ENCODE results near the gene ITGAX.

ITGAX gene

DNA sequence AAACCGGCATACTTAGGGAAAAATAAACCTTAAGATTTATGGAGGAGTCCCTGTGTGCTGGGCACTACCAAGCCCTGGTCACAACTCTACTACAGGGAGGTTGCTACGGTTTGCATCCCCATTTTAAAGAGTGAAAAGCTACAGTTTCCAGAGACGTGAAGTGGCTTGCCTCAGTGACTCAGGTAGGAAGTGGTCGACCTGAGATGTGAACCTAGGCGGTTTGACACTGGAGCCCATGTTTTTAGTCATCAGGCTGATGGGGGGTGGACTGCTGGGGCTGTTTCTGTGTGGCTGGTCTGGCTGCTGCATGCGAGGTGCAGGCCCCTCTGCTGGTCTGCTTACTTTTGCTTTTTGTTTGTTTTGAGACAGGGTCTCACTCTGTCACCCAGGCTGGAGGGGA, 66.6 kb downstream of the ITGAX start:
- H3K4me3 ChIP-seq (ENCODE audit: low read depth, low read length) = no peak overlapping the region
- TF ChIP-seq, protein P1, sequence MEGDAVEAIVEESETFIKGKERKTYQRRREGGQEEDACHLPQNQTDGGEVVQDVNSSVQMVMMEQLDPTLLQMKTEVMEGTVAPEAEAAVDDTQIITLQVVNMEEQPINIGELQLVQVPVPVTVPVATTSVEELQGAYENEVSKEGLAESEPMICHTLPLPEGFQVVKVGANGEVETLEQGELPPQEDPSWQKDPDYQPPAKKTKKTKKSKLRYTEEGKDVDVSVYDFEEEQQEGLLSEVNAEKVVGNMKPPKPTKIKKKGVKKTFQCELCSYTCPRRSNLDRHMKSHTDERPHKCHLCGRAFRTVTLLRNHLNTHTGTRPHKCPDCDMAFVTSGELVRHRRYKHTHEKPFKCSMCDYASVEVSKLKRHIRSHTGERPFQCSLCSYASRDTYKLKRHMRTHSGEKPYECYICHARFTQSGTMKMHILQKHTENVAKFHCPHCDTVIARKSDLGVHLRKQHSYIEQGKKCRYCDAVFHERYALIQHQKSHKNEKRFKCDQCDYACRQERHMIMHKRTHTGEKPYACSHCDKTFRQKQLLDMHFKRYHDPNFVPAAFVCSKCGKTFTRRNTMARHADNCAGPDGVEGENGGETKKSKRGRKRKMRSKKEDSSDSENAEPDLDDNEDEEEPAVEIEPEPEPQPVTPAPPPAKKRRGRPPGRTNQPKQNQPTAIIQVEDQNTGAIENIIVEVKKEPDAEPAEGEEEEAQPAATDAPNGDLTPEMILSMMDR (IDR thresholded peaks at IDR 0.05; ENCODE audit: low read depth, low read length) = no peak
- in situ Hi-C loops (cut with HindIII; ENCODE audit: low sequenced_read_pairs) = no loop called here
- DNase-seq (ENCODE audit: low read depth, low spot score) = no peak

DNA sequence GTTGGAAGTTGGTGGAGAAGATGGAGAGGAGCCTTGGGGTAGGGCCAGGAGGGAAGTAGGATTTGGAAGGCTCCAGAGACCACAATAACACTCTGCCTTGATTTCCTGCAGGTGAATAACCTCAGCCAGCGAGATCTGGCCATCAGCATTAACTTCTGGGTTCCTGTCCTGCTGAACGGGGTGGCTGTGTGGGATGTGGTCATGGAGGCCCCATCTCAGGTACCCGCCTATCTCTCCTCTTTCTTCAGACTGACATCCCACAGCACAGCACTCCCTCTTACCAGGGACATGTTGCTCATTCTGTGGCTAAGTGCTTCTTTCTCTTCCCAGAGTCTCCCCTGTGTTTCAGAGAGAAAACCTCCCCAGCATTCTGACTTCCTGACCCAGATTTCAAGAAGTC, 68.3 kb downstream of the ITGAX start:
- DNase-seq (ENCODE audit: low read depth, low spot score) = no peak
- in situ Hi-C loops (cut with HindIII; ENCODE audit: low sequenced_read_pairs) = no loop called here
- H3K4me3 ChIP-seq (ENCODE audit: low read depth, low read length) = no peak overlapping the region
- TF ChIP-seq, protein P1 (IDR thresholded peaks at IDR 0.05; ENCODE audit: low read depth, low read length) = no peak

DNA sequence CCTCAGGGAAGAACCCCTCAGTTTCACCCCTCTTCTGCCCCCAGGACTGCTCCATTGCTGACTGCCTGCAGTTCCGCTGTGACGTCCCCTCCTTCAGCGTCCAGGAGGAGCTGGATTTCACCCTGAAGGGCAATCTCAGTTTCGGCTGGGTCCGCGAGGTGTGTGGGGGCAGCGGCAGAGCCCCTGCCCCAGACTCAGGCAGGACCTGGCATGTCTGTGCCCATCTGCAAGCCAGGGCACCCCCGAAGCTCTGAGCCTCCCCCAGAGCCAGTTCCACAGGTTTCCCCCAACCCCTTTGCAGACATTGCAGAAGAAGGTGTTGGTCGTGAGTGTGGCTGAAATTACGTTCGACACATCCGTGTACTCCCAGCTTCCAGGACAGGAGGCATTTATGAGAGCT, 68.8 kb downstream of the ITGAX start:
- H3K4me3 ChIP-seq (ENCODE audit: low read depth, low read length) = no peak overlapping the region
- DNase-seq (ENCODE audit: low read depth, low spot score) = no peak
- TF ChIP-seq, protein P1 (IDR thresholded peaks at IDR 0.05; ENCODE audit: low read depth, low read length) = no peak
- in situ Hi-C loops (cut with HindIII; ENCODE audit: low sequenced_read_pairs) = no loop called here

DNA sequence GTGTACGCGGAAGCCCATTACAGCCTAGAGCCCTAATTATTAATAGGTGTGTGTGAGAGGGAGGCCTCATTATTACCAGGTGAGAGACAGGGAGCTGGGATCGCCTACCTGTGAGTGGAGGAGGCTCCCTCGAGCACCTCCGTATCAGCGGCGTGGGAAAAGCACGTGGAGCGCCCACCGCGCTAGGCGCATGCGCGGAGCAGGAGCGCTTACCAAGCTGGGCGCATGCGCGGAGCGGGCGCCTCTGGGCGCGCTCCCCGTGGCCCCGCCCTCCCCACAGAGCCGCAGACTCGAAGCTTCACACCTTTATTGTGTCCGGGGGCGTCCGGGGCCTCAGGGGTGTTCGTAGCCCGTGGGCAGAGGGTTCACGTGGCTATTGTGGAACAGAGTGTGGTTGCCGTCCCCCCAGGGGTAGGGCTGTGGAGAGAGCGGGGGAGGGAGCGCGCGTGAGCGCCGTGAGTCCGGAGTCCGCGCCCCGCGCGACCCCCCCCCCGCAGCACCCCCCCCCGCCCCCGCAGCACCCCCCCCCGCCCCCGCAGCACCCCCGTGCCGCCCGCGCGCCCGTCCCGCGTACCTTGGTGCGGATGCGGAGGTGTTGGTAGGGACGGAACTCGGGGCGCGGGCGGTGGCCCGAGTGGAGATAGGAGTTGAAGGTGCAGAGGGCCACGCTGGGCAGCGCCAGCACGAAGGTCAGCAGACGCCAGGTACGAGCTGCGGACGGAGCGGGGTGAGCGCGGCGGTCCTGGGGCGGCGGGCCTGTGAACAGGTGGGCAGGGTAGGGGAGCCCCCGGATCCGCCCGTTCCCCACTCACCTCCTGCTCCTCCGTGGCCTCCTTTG, 72.7 kb downstream of the ITGAX start:
- in situ Hi-C loops (cut with HindIII; ENCODE audit: low sequenced_read_pairs) = no loop called here
- TF ChIP-seq, protein P1 (IDR thresholded peaks at IDR 0.05; ENCODE audit: low read depth, low read length) = no peak
- DNase-seq (ENCODE audit: low read depth, low spot score) = no peak
- no peak overlapping the region for H3K4me3 ChIP-seq (ENCODE audit: low read depth, low read length)

DNA sequence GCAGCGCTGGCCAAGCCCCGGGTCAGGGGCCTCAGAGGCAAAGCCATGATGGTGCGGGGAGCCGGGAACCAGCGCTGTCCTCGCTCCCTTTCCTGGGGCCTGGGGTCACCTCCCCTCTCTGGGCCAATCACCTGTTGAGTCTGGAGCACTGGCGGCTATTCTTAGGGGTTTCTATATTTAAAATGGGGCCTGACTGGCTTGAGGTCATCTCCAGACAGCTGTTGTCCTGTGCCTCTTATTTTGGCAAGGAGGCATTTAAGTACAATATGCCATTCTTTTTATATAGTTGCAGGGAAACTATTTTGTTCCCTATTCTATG, 73.3 kb downstream of the ITGAX start, which contains the start of gene COX6A2:
Gene COX6A2 (minus strand): TSS at position 82 of the 319 bp plus-strand sequence. CDS start 35 bp downstream, at position 47.
- TF ChIP-seq, protein P1 (IDR thresholded peaks at IDR 0.05; ENCODE audit: low read depth, low read length) = no peak
- in situ Hi-C loops (cut with HindIII; ENCODE audit: low sequenced_read_pairs) = no loop called here
- no peak within 1 kb of the TSS for H3K4me3 ChIP-seq (ENCODE audit: low read depth, low read length)
- DNase-seq (ENCODE audit: low read depth, low spot score) = no peak

DNA sequence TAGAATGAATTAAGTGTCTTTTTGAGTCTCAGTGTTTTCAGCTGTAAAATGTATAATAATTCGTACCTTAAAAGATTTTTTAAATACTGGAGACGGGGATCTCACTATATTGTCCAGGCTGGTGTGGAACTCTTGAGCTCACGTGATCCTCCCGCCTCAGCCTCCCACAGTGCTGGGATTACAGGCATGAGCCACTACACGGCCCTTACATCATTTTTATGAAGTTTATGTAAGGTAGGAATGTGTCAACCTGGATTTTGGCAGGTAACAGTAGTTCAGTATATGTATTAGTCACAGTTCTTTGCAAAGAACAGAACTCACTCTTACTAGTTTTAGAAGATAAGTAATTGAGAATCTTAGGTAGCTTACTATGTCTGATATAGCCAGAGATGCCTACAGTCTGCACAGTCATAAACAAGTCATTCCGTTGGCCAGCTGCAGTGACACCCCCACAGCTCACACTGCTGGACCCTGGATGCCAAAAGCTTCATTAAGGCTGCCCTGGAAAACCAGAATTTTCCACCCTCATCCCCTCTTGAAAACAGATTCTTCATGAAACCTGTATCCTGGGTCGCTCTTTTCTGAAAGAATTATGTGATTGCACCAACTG, 73.8 kb downstream of the ITGAX start:
- DNase-seq (ENCODE audit: low read depth, low spot score) = no peak
- TF ChIP-seq, protein P1 (IDR thresholded peaks at IDR 0.05; ENCODE audit: low read depth, low read length) = no peak
- H3K4me3 ChIP-seq (ENCODE audit: low read depth, low read length) = no peak overlapping the region
- in situ Hi-C loops (cut with HindIII; ENCODE audit: low sequenced_read_pairs) = no loop called here
